GM12878 (cell line): Measurements from ENCODE around the gene DNAJC27. TPM values are rescaled to one million over a fixed set of nuclear protein-coding genes. Genes with fewer than 3 reads are reported as not detected.

Experiments
- ATAC-seq: fragments of 200-7000 bp; cut with Tn5 transposase; 3 replicates; pipeline ENCODE4 v1.9.1; 2020; ENCODE audit warnings: mild to moderate bottlenecking, moderate library complexity
- BruUV-seq: library from RNA; stranded (reverse); fragments of 400-500 nt; replicated peaks from 2 replicates; lab custom pipeline; 2021; lab: Mats Ljungman, UMichigan
- CTCF ChIA-PET: fragments of 300-600 bp; sonication (Branson Sonifier 250); formaldehyde crosslinking; extraction: SDS; loops from one replicate; lab custom pipeline; 2021; ENCODE audit warnings: inconsistent platforms; lab: Yijun Ruan, JAX
- POLR2A ChIA-PET: fragments of 350-600 bp; formaldehyde crosslinking; extraction: SDS; loops from one replicate; lab custom pipeline; 2021; ENCODE audit warnings: inconsistent platforms; lab: Charles Lee
- RAD21 ChIA-PET: fragments of 300-600 bp; sonication (Branson Sonifier 250); formaldehyde crosslinking; loops from one replicate; lab custom pipeline; 2023; ENCODE audit warnings: antibody characterized with exemption; ENCODE audit not compliant: unreplicated experiment; lab: Charles Lee
- SMC1A ChIA-PET: fragments of 300-600 bp; sonication (Branson Sonifier 250); formaldehyde crosslinking; loops from one replicate; lab custom pipeline; 2023; ENCODE audit not compliant: unreplicated experiment, uncharacterized antibody; lab: Charles Lee
- DNase-seq: peaks from one replicate; pipeline ENCODE4 v3.0.0-alpha.2; 2011; ENCODE audit warnings: low read depth, low spot score
- FAIRE-seq: peaks from 3 replicates; lab custom pipeline; 2011; peaks lifted over from hg19 to GRCh38; lab: Jason Lieb, UNC
- H2AFZ ChIP-seq: 2 replicates; pipeline ENCODE4 v1.6.0; 2011; ENCODE audit warnings: low read depth, low read length, control low read depth; ENCODE audit not compliant: control insufficient read depth
- H3K27ac ChIP-seq: 2 replicates; pipeline ENCODE4 v1.5.1; 2011; ENCODE audit warnings: control low read depth; ENCODE audit not compliant: control insufficient read depth, insufficient read depth
- H3K27me3 ChIP-seq, 2 experiments: replicated peaks in 1 of 2; 2 replicates each; pipeline versions ENCODE4 v1.6.0 to v1.6.1; 2011; ENCODE audit warnings: low read length in 1 of 2; ENCODE audit not compliant: control insufficient read depth in 2 of 2, insufficient read depth in 2 of 2
- H3K36me3 ChIP-seq, 2 experiments: 2 replicates each; pipeline ENCODE4 v1.5.1; 2011; ENCODE audit warnings: low read length in 1 of 2; ENCODE audit not compliant: control insufficient read depth in 2 of 2, insufficient read depth in 2 of 2
- H3K4me1 ChIP-seq: 2 replicates; pipeline ENCODE4 v1.6.1; 2011; ENCODE audit warnings: mild to moderate bottlenecking, low read length, moderate library complexity, mixed read lengths; ENCODE audit not compliant: control insufficient read depth, insufficient read depth
- H3K4me2 ChIP-seq: 2 replicates; pipeline ENCODE4 v1.6.0; 2011; ENCODE audit warnings: control low read depth; ENCODE audit not compliant: control insufficient read depth, insufficient read depth
- H3K4me3 ChIP-seq: fragments of 200-600 bp; sonication (generic); 2 replicates; pipeline ENCODE4 v1.5.1; 2016
- H3K79me2 ChIP-seq: 2 replicates; pipeline ENCODE4 v1.6.0; 2011; ENCODE audit warnings: low read length; ENCODE audit not compliant: control insufficient read depth, insufficient read depth
- H3K9ac ChIP-seq: 2 replicates; pipeline ENCODE4 v1.8.0; 2011; ENCODE audit warnings: low read length, control low read depth, mixed read lengths; ENCODE audit not compliant: control insufficient read depth, insufficient read depth
- H3K9me3 ChIP-seq: replicated peaks from 3 replicates; pipeline ENCODE4 v1.5.1; 2011; ENCODE audit warnings: mild to moderate bottlenecking, low read length; ENCODE audit not compliant: control insufficient read depth, insufficient read depth
- H4K20me1 ChIP-seq: 2 replicates; pipeline ENCODE4 v1.6.0; 2011; ENCODE audit not compliant: control insufficient read depth, insufficient read depth
- CTCF ChIP-seq, 3 experiments: IDR thresholded peaks in 2 of 3; conservative IDR thresholded peaks in 1 of 3; 2 replicates each; pipeline ENCODE4 v1.5.1; 2011; ENCODE audit warnings: low read depth in 3 of 3, low read length in 3 of 3, mild to moderate bottlenecking in 3 of 3, control low read depth in 2 of 3, moderate library complexity in 2 of 3, inconsistent platforms in 1 of 3, mixed read lengths in 1 of 3; ENCODE audit not compliant: control insufficient read depth in 2 of 3, insufficient read depth in 1 of 3; ENCODE audit errors: extremely low read depth in 1 of 3
- E2F8 ChIP-seq: fragments of 450-650 bp; IDR thresholded peaks from 2 replicates; pipeline ENCODE4 v1.6.1; 2018; ENCODE audit warnings: mild to moderate bottlenecking, low read depth, moderate library complexity; ENCODE audit not compliant: partially characterized antibody
- JUNB ChIP-seq: IDR thresholded peaks from 2 replicates; pipeline ENCODE4 v1.6.1; 2016; ENCODE audit warnings: antibody characterized with exemption, mild to moderate bottlenecking
- RAD21 ChIP-seq: IDR thresholded peaks from 2 replicates; pipeline ENCODE4 v1.6.1; 2011; ENCODE audit warnings: mild to moderate bottlenecking, low read depth, low read length, moderate library complexity; ENCODE audit not compliant: insufficient read depth
- ZNF217 ChIP-seq: fragments of 450-650 bp; IDR thresholded peaks from 2 replicates; pipeline ENCODE4 v1.6.1; 2017; ENCODE audit warnings: antibody characterized with exemption, mild to moderate bottlenecking
- ZZZ3 ChIP-seq: IDR thresholded peaks from 2 replicates; pipeline ENCODE4 v1.6.1; 2011; ENCODE audit warnings: low read depth; ENCODE audit not compliant: control insufficient read depth, insufficient read length
- WGBS: methylation state at CpG from one replicate; pipeline ENCODE4 v1.1.6; 2016; ENCODE audit warnings: low lambda C conversion rate; ENCODE audit not compliant: insufficient replicate concordance, insufficient coverage; ENCODE audit errors: missing lambda C conversion rate; 5-methylcytosine and 5-hydroxymethylcytosine counted together
- in situ Hi-C: fragments of 300-500 bp; cut with MboI; formaldehyde crosslinking; loops from 9 replicates; pipeline ENCODE4 v1.14.3; 2018; ENCODE audit warnings: mixed read lengths
- intact Hi-C: fragments of 100-400 bp; cut with micrococcal nuclease; formaldehyde crosslinking; loops from one replicate; pipeline ENCODE4 v1.14.2; 2022; ENCODE audit not compliant: unreplicated experiment
- polyA plus RNA-seq, 11 experiments: library from polyadenylated mRNA; depleted of rRNA in 4 of 11; unstranded in 6 of 11; stranded (reverse) in 5 of 11; fragments of >200 nt; fragmentation: Nextera tagmentation in 4 of 11; fragmentation: Illumina TruSeq in 1 of 11; extraction: Ambion mirVana in 4 of 11; extraction: Trizol in 1 of 11; gene quantifications; 1 replicate in 1 of 11; 2 replicates in 10 of 11; pipeline versions ENCODE4 v1.2.1 to v1.2.3, GENCODE V29; 2011 to 2016; ENCODE audit warnings: inconsistent platforms in 2 of 11, missing spikeins in 2 of 11, low read depth in 1 of 11
- total RNA-seq, 4 experiments: library from RNA; depleted of rRNA in 3 of 4; stranded (reverse); fragments of >200 nt in 3 of 4; fragmentation: Illumina TruSeq in 1 of 4; extraction: Trizol in 1 of 4; gene quantifications; 2 replicates each; pipeline versions ENCODE4 v1.2.1 to v1.2.3, GENCODE V29; 2013 to 2021

Gene DNAJC27
- total and polyA plus RNA-seq, 10 of the 15 experiments (the other 5 are each of a cell fraction or from before 2014, with no cell fraction given) = 0.95 to 9.6 (median 3.7) TPM

GRCh38 chr2:24920809-24921441 is 50.8 kb downstream of the DNAJC27 start:
- intact Hi-C loops (loop anchor here (2.0 kb wide), 1 partner anchor 50 kb away; the partner anchor contains the start of gene DNAJC27), in situ Hi-C loops (no loop called here)
- ATAC-seq (peak; percentile 25), DNase-seq (no peak), FAIRE-seq (peak; percentile 85)
- H3K79me2 ChIP-seq = peaks cover 36% of the 10 kb centered on the region
- H3K9ac ChIP-seq = peak overlapping the region; percentile 50
- ChIA-PET POLR2A (interaction anchor here (0.5 to 1.0 kb wide), 3 partner anchors 9 to 1428 kb away, joined by 3 to 6 read pairs (median 4); no protein-coding TSS in a partner anchor), SMC1A (no interaction called here), CTCF (interaction anchor here (0.7 to 1.1 kb wide), 4 partner anchors 10 to 341 kb away, joined by 3 to 6 read pairs (median 3); no protein-coding TSS in a partner anchor), RAD21 (no interaction called here)
- peak overlapping the region; percentile 39; the same call in 1 of the 2 replicates for H3K27ac ChIP-seq
- WGBS = 19% methylated on average over 13 of the region's 13 CpGs
- H2AFZ ChIP-seq = peak overlapping the region; percentile 82
- peak overlapping the region; percentile 96 for H3K4me2 ChIP-seq
- no TSS peak for BruUV-seq
- no peaks in the 10 kb centered on the region; a peak in 1 of 4 replicates for H3K36me3 ChIP-seq
- no peak for TF ChIP-seq E2F8
- TF ChIP-seq RAD21 = peak; percentile 39
- no peak for TF ChIP-seq ZZZ3
- TF ChIP-seq CTCF (IDR thresholded peaks at IDR 0.05 in 2 of 3, conservative IDR thresholded peaks at IDR 0.05 in 1 of 3; ENCODE audit: control insufficient read depth in 2 of 3, extremely low read depth in 1 of 3, insufficient read depth in 1 of 3, low read depth in 3 of 3, low read length in 3 of 3) = peak; percentile 36 to 46 (median 42); a peak in 5 of 6 replicates
- 0 out of 2 replicates have a peak, but pooled peaks have one; percentile 10 for TF ChIP-seq ZNF217
- no peak for TF ChIP-seq JUNB
- H3K4me3 ChIP-seq = peak overlapping the region; percentile 74
- no peaks in the 10 kb centered on the region for H3K9me3 ChIP-seq
- peaks cover 28% of the 10 kb centered on the region for H3K4me1 ChIP-seq
- peaks cover 7% of the 10 kb centered on the region; the same call in 1 of the 2 replicates for H4K20me1 ChIP-seq
- no peaks in the 10 kb centered on the region for H3K27me3 ChIP-seq
